IPS-20b (cell line): ENCODE measurements around the gene SPTBN1.

Experiments
- H3K27ac ChIP-seq: one replicate; pipeline ENCODE4 v1.5.1; 2013; ENCODE audit warnings: low read length
- H3K27me3 ChIP-seq: 2 replicates; pipeline ENCODE4 v1.6.1; 2013; ENCODE audit warnings: mild to moderate bottlenecking, low read length, inconsistent platforms; ENCODE audit not compliant: insufficient read depth
- H3K36me3 ChIP-seq: 2 replicates; pipeline ENCODE4 v1.6.1; 2013; ENCODE audit warnings: low read depth, mild to moderate bottlenecking, inconsistent platforms, low read length, moderate library complexity; ENCODE audit not compliant: insufficient read depth
- H3K4me1 ChIP-seq: 2 replicates; pipeline ENCODE4 v1.6.1; 2013; ENCODE audit warnings: mild to moderate bottlenecking, control low read depth, inconsistent platforms, low read length, moderate library complexity; ENCODE audit not compliant: insufficient read depth
- H3K4me3 ChIP-seq: 2 replicates; pipeline ENCODE4 v1.5.1; 2013; ENCODE audit warnings: mild to moderate bottlenecking, low read length, inconsistent platforms
- H3K9ac ChIP-seq: 2 replicates; pipeline ENCODE4 v1.6.1; 2013; ENCODE audit warnings: low read depth, mild to moderate bottlenecking, inconsistent platforms, low read length, moderate library complexity
- H3K9me3 ChIP-seq: 2 replicates; pipeline ENCODE4 v1.6.1; 2013; ENCODE audit warnings: mild to moderate bottlenecking, low read depth, low read length, inconsistent platforms; ENCODE audit not compliant: insufficient read depth

Gene SPTBN1

DNA sequence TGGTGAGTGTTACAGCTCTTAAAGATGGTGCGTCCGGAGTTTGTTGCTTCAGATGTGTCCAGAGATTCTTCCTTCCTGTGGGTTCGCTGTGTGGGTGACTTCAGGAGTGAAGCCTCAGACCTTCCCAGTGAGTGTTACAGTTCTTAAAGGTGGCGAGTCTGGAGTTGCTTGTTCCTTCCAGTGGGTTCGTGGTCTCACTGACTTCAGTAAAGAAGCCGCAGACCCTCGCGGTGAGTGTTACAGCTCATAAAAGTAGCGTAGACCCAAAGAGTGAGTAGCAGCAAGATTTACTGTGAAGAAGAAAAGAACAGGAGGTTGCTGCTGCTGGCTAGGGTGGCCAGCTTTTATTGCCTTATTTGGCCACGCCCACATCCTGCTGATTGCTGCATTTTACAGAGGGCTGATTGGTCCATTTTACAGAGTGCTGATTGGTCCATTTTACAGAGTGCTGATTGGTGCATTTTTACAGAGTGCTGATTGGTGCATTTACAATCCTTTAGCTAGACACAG, 34.0 kb upstream of the SPTBN1 start:
- Histone ChIP-seq H3K9me3 (no peaks in the 10 kb centered on the region), H3K36me3 (no peaks in the 10 kb centered on the region), H3K4me3 (no peak overlapping the region), H3K27ac (no peak overlapping the region), H3K27me3 (no peaks in the 10 kb centered on the region), H3K4me1 (no peaks in the 10 kb centered on the region), H3K9ac (no peak overlapping the region)

DNA sequence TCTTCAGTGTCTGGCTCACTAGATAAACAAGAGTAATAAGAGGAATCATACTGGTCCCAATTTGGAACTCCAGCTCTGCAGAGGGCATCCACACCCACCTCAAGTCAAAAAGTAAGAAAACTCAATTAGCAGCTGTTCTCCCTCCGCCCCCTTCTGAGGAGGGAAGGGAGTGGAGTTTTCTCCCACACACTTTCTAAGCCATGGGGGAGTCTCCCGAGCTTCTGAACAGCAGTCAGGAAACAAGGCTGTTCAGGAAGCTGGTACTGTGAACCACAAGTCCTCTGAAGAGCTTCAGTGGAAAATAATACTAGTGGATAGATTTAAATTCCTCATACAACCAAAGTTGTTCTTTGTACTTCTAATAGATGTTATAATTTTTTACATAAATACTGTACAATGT, 32.9 kb upstream of the SPTBN1 start:
- H3K27ac ChIP-seq = no peak overlapping the region
- H3K36me3 ChIP-seq = no peaks in the 10 kb centered on the region
- no peaks in the 10 kb centered on the region for H3K9me3 ChIP-seq
- no peaks in the 10 kb centered on the region for H3K4me1 ChIP-seq
- H3K9ac ChIP-seq = no peak overlapping the region
- no peaks in the 10 kb centered on the region for H3K27me3 ChIP-seq
- H3K4me3 ChIP-seq = no peak overlapping the region

DNA sequence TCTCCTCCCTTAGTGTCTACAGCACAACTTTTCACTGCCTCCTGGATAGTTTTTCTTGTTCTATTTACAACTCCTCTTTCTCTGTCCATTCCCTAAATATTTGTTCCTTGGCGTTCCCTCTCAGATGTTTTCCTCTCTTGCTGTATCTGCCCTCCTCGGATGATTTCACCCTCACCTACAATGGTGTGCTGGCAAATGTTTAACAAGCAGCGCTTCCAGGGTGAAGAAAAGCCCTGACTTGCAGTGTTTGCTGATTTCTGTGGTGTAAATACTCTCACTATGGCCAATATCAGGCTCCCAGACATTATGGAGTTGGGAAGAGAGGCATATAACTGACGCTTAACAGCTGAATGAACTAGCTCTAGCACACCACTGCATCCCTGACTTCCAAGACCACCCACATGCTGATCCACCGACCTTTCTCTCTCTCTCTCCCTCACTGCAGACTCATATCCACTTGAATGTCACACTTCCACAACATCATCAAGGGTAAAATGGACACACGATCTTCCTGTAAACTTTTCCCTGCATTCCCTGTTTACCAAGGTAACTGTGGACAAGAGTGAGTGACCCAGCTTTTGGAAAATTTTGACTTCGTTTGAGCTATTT, 31.5 kb upstream of the SPTBN1 start:
- H3K27ac ChIP-seq = no peak overlapping the region
- no peak overlapping the region for H3K9ac ChIP-seq
- H3K36me3 ChIP-seq = no peaks in the 10 kb centered on the region
- no peaks in the 10 kb centered on the region for H3K4me1 ChIP-seq
- no peak overlapping the region for H3K4me3 ChIP-seq
- H3K27me3 ChIP-seq = no peaks in the 10 kb centered on the region
- no peaks in the 10 kb centered on the region for H3K9me3 ChIP-seq

DNA sequence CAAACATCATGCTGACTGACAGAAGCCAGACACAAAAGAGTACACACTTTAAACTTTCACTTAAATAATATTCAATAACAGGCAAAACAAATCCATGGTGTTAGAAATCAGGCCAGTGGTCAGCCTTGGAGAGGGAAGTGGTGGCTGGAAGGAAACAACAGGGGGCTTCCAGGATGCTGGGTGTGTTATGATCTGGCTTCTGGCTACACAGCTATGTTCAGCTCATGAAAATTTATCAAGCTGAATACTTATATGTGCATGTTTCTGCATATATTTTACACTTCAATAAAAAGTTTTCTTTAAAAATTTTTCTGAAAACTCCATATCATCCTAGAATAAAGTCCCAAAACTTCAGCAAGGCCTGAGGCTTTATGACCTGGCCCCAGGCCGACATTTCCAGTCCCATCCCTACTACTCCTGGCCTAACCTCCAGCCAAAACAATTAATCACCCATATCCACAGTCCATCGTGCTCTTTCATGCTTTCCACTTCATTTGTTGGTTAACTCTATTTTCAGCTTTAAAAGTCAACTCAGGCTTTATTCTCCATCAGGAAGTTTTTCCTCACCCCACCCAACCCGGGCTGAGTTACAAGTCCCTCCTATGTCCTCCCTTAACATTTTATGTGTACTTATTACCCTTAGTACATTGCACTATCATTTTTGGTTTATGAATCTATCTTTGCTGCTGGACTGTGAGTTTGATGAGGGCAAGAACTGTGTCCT, 27.9 kb upstream of the SPTBN1 start:
- H3K9me3 ChIP-seq = no peaks in the 10 kb centered on the region
- no peaks in the 10 kb centered on the region for H3K36me3 ChIP-seq
- no peaks in the 10 kb centered on the region for H3K27me3 ChIP-seq
- H3K4me3 ChIP-seq = no peak overlapping the region
- H3K4me1 ChIP-seq = no peaks in the 10 kb centered on the region; the same call in 1 of the 2 replicates
- no peak overlapping the region for H3K9ac ChIP-seq
- H3K27ac ChIP-seq = no peak overlapping the region

DNA sequence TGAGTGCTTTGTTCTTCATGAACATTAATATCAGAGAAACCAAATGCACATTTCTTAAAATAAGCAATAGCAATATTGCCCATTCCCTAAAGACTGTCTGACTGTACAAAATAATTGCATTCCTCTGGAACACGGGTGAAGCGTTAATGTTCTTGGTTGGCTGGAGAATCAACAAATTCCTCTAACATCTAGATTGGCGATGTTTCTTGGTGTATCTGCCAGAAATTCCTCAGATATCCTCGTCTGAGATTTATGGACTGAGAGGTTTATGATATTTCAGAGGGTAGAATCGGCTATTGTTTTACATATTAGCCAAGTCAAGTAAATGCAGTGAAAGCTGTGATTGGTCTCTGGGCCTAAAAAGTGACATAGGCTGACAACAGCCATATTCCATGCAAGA, 27.1 kb upstream of the SPTBN1 start:
- Histone ChIP-seq H3K4me1 (no peaks in the 10 kb centered on the region; the same call in 1 of the 2 replicates), H3K27me3 (no peaks in the 10 kb centered on the region), H3K4me3 (no peak overlapping the region), H3K9ac (no peak overlapping the region), H3K9me3 (no peaks in the 10 kb centered on the region), H3K36me3 (no peaks in the 10 kb centered on the region), H3K27ac (no peak overlapping the region)

DNA sequence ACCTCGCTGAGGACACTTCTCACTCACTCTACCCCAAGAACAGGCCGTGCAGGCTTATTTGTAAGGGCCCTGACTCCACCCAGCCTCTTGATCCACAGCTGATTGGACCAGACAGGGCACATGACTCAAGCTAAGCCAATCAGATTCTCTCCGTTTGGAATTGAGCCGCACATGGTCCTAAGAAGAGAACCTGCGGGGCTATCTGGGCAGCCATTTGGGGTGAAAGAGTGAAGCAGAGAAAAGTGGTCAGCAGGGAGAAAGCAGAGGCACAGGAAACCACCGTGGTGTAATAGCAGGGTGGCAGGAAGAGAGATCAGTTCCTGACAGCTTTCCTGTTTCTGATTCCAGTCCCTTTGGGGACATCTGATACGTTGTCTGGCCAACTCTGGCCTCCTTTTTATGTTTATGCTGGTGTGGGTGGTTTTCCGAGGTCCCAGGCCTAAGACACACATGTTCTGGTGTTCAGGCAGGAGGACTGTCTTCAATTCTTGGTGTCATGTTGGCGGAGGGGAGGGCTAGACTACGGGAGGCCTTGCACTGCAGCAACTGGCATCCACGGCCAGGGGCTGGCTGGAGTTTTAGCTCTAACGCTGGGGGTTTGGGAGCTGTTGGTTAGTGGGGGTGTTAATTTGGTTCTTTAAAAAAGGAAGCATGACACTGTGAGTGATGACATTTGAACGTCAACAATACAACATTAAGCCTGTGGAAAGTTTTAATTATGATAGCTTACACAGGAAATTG, 26.1 kb upstream of the SPTBN1 start:
- Histone ChIP-seq H3K27me3 (no peaks in the 10 kb centered on the region), H3K4me1 (no peaks in the 10 kb centered on the region; the same call in 1 of the 2 replicates), H3K9me3 (no peaks in the 10 kb centered on the region), H3K36me3 (no peaks in the 10 kb centered on the region), H3K4me3 (no peak overlapping the region), H3K9ac (no peak overlapping the region), H3K27ac (no peak overlapping the region)

DNA sequence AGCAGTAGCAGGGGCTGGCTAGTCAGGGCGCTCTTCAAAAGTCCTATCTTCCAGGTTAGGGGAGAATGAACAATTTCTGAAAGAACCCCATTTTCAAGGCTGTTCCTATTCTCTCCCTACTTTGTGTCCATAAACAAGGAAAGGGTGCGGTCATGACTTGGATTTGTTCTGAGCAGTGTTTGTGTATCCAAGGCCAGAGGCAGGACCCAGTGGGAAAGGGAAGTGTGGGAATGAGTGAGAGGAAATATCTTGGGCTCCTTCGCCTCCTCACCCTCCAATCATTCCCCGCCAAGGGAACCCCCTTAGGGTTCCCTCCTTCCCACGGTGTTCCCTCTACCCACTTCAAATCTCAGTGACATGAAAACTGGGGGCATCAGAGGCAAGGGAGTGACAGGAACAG, 25.5 kb upstream of the SPTBN1 start:
- H3K4me3 ChIP-seq = no peak overlapping the region
- H3K36me3 ChIP-seq = no peaks in the 10 kb centered on the region
- H3K9me3 ChIP-seq = no peaks in the 10 kb centered on the region
- no peaks in the 10 kb centered on the region for H3K27me3 ChIP-seq
- H3K27ac ChIP-seq = no peak overlapping the region
- H3K4me1 ChIP-seq = no peaks in the 10 kb centered on the region; the same call in 1 of the 2 replicates
- no peak overlapping the region for H3K9ac ChIP-seq

DNA sequence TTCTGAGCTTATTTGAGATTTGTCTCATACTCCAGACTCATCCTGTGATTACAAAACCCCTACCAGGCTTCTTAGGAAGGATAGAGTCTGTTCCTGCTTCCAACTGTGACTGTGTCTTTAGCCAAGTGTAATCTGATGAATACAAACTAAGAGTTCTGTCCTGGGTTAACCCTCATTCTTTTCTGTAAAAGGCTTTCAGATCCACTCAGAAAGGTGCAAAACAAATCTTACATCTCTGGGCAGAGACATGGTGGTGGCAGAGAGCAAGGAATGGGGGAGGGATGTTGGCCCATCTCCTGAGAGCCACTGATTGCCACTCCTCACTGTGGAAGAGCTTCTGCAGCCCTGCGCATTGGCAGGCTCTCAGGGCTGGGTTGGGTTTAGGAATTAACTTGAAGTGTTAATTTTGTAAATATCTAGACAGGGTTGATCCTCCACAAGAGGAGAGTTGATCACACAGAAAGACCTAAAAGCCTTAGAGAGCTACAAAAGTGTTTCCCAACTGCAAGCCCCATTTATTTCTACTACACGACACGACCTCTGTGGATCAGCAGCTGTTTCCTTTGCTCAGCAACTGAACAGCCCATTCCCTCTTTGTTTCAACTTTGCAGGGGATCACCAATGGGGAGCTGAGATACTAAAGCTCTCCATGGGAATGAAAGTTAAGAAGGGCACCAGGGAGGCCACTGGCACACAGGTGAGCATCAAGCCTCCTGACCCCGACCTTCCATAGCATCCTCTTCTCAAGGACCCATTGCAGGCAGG, 23.7 kb upstream of the SPTBN1 start:
- Histone ChIP-seq H3K4me3 (no peak overlapping the region), H3K36me3 (no peaks in the 10 kb centered on the region), H3K4me1 (no peaks in the 10 kb centered on the region; the same call in 1 of the 2 replicates)

DNA sequence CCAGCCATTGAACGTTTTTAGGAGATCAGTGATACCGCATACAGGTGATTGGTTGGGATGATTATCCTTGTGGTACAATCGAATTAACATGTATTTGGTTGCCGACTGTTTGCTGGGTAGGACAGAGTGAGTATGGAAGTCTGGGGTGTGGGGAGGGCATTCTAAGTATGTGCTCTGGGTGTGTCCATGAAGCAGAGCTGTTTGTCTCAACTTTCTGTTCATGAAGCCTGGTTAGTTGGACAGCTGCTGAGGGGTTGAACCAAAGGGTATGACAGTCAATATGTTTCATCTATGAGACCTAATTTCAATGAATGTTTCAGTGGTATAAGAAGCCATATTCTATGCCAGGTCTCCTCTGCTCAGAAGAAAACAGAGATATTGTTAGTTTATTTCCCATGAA, 21.9 kb upstream of the SPTBN1 start:
- Histone ChIP-seq H3K4me3 (no peak overlapping the region), H3K9me3 (no peaks in the 10 kb centered on the region), H3K9ac (no peak overlapping the region), H3K36me3 (no peaks in the 10 kb centered on the region), H3K4me1 (no peaks in the 10 kb centered on the region; the same call in 1 of the 2 replicates), H3K27ac (no peak overlapping the region), H3K27me3 (no peaks in the 10 kb centered on the region)

More for the DNA sequence above, 23.7 kb upstream of the SPTBN1 start:
- no peaks in the 10 kb centered on the region for H3K9me3 ChIP-seq
- no peak overlapping the region for H3K9ac ChIP-seq
- H3K27me3 ChIP-seq = no peaks in the 10 kb centered on the region
- H3K27ac ChIP-seq = no peak overlapping the region

DNA sequence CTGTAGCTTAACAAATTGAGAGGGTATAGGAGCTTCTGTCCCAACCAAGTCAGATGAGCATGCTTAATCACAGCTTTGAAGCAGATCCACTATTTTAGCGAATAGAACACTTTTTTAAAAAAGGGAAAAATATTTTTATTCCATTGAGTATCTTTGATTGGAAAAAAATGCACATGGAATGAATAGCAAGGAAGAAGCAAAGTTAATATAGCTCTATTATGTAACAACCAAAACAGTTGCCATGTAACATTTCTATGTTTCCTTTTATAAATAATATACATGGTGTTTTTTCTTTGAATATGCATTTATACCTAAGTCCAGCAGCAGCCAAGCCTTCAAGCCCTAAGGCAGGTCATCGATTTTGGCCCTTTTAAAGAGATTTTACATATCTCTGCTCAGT, 21.4 kb upstream of the SPTBN1 start:
- H3K27ac ChIP-seq = no peak overlapping the region
- H3K27me3 ChIP-seq = no peaks in the 10 kb centered on the region
- H3K4me1 ChIP-seq = no peaks in the 10 kb centered on the region; the same call in 1 of the 2 replicates
- no peaks in the 10 kb centered on the region for H3K36me3 ChIP-seq
- H3K9me3 ChIP-seq = no peaks in the 10 kb centered on the region
- no peak overlapping the region for H3K4me3 ChIP-seq
- no peak overlapping the region for H3K9ac ChIP-seq
